KMS-11 (cell line): Measurements from ENCODE around the gene ZNF91.
A peak's percentile ranks its signal among the peaks of the same experiment; 100 is the strongest.
"Not testable (repeated sequence)": the region's sequence is repeated elsewhere in the genome, so short reads cannot be mapped to it uniquely, and the experiment has no call there.

Experiments used
- H2AFZ ChIP-seq: fragments of 200-600 bp; sonication (generic); 2 replicates; pipeline ENCODE4 v1.6.1; 2016; ENCODE audit warnings: antibody characterized with exemption, mixed run types, low read depth
- H3K27ac ChIP-seq: fragments of 200-600 bp; sonication (generic); 2 replicates; pipeline ENCODE4 v1.6.1; 2016; ENCODE audit warnings: mild to moderate bottlenecking, mixed run types
- H3K27me3 ChIP-seq: fragments of 200-600 bp; sonication (generic); 2 replicates; pipeline ENCODE4 v1.6.1; 2017; ENCODE audit warnings: mild to moderate bottlenecking, low read depth, mixed run types, moderate library complexity; ENCODE audit not compliant: insufficient read depth
- H3K36me3 ChIP-seq: fragments of 200-600 bp; sonication (generic); 2 replicates; pipeline ENCODE4 v1.6.1; 2017; ENCODE audit warnings: mild to moderate bottlenecking, mixed run types; ENCODE audit not compliant: insufficient read depth
- H3K4me1 ChIP-seq: fragments of 200-600 bp; sonication (generic); 2 replicates; pipeline ENCODE4 v1.6.1; 2016; ENCODE audit warnings: mild to moderate bottlenecking, low read depth, mixed run types; ENCODE audit not compliant: poor library complexity, severe bottlenecking
- H3K4me2 ChIP-seq: fragments of 200-600 bp; sonication (generic); 2 replicates; pipeline ENCODE4 v1.7.0; 2016; ENCODE audit warnings: mild to moderate bottlenecking, mixed run types
- H3K4me3 ChIP-seq: fragments of 200-600 bp; sonication (generic); IDR thresholded peaks from 2 replicates; pipeline ENCODE4 v1.6.1; 2017; ENCODE audit warnings: low read depth, low read length, mixed read lengths; ENCODE audit not compliant: insufficient read depth
- H3K79me2 ChIP-seq: fragments of 200-600 bp; sonication (generic); 2 replicates; pipeline ENCODE4 v1.6.1; 2016; ENCODE audit warnings: low read depth, mixed run types; ENCODE audit not compliant: insufficient read depth
- H3K9ac ChIP-seq: fragments of 200-600 bp; sonication (generic); 2 replicates; pipeline ENCODE4 v1.6.1; 2016; ENCODE audit warnings: mild to moderate bottlenecking, mixed run types
- H4K20me1 ChIP-seq: fragments of 200-600 bp; sonication (generic); 2 replicates; pipeline ENCODE4 v1.6.1; 2016; ENCODE audit warnings: mild to moderate bottlenecking, mixed run types; ENCODE audit not compliant: insufficient read depth
- TF ChIP-seq, protein P1 (sequence below): fragments of 200-600 bp; sonication (generic); conservative IDR thresholded peaks from 2 replicates; pipeline ENCODE4 v1.6.1; 2017; ENCODE audit warnings: low read depth, mild to moderate bottlenecking, antibody characterized with exemption, low read length, moderate library complexity, mixed read lengths

The ZNF91 gene

DNA sequence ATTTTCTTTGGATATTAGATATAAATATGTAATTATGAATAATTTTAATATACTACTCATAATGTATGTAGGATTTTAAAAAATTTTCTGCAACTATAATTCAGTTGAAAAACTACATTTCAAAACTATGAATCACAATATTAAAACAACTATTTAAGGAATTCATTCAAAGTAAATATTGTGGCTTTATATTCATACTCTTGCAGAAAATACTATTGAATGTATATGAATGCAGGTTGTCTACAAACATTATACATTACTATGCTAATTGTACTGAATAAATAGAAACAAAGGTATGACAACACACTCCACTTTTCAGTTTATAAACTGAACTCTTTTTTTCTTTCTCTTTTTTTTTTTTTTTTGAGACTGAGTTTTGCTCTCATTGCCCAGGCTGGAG lies 14.2 kb downstream of the ZNF91 start:
- H2AFZ ChIP-seq = no peak overlapping the region
- no peaks in the 10 kb centered on the region for H3K27me3 ChIP-seq
- TF ChIP-seq, protein P1, sequence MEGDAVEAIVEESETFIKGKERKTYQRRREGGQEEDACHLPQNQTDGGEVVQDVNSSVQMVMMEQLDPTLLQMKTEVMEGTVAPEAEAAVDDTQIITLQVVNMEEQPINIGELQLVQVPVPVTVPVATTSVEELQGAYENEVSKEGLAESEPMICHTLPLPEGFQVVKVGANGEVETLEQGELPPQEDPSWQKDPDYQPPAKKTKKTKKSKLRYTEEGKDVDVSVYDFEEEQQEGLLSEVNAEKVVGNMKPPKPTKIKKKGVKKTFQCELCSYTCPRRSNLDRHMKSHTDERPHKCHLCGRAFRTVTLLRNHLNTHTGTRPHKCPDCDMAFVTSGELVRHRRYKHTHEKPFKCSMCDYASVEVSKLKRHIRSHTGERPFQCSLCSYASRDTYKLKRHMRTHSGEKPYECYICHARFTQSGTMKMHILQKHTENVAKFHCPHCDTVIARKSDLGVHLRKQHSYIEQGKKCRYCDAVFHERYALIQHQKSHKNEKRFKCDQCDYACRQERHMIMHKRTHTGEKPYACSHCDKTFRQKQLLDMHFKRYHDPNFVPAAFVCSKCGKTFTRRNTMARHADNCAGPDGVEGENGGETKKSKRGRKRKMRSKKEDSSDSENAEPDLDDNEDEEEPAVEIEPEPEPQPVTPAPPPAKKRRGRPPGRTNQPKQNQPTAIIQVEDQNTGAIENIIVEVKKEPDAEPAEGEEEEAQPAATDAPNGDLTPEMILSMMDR = no peak
- no peaks in the 10 kb centered on the region for H3K79me2 ChIP-seq
- peaks cover 7% of the 10 kb centered on the region for H3K4me1 ChIP-seq
- no peaks in the 10 kb centered on the region for H3K36me3 ChIP-seq
- H3K9ac ChIP-seq = no peak overlapping the region
- H3K4me2 ChIP-seq = no peak overlapping the region
- H3K4me3 ChIP-seq = no peak overlapping the region
- no peak overlapping the region for H3K27ac ChIP-seq
- H4K20me1 ChIP-seq = no peaks in the 10 kb centered on the region

GRCh38 chr19:23379671-23380070 lies 15.6 kb downstream of the ZNF91 start:
- not testable (repeated sequence) for H3K9ac ChIP-seq, H3K79me2 ChIP-seq, H3K4me3 ChIP-seq, H3K27ac ChIP-seq, H3K4me1 ChIP-seq, H3K36me3 ChIP-seq, H2AFZ ChIP-seq, H4K20me1 ChIP-seq, H3K4me2 ChIP-seq, H3K27me3 ChIP-seq

- TF ChIP-seq, protein P1 = no peak
- Histone ChIP-seq H3K4me2 (0 out of 2 replicates have a peak overlapping the region, but pooled peaks have one; percentile 15), H3K4me3 (no peak overlapping the region), H4K20me1 (no peaks in the 10 kb centered on the region), H2AFZ (no peak overlapping the region), H3K4me1 (peaks cover 7% of the 10 kb centered on the region), H3K9ac (no peak overlapping the region), H3K27ac (no peak overlapping the region), H3K27me3 (no peaks in the 10 kb centered on the region), H3K36me3 (no peaks in the 10 kb centered on the region), H3K79me2 (no peaks in the 10 kb centered on the region)
Observed at GRCh38 chr19:23378948-23379347, 16.3 kb downstream of the ZNF91 start.

- peaks cover 7% of the 10 kb centered on the region for H3K4me1 ChIP-seq
- no peaks in the 10 kb centered on the region for H3K36me3 ChIP-seq
- H3K79me2 ChIP-seq = no peaks in the 10 kb centered on the region
- H3K4me3 ChIP-seq = no peak overlapping the region
- H3K4me2 ChIP-seq = no peak overlapping the region
- TF ChIP-seq, protein P1 = no peak
- no peaks in the 10 kb centered on the region for H3K27me3 ChIP-seq
- no peak overlapping the region for H3K9ac ChIP-seq
- H4K20me1 ChIP-seq = no peaks in the 10 kb centered on the region
- no peak overlapping the region for H2AFZ ChIP-seq
- no peak overlapping the region for H3K27ac ChIP-seq
Observed at GRCh38 chr19:23377276-23377675, 18.0 kb downstream of the ZNF91 start.

GRCh38 chr19:23366437-23366836 lies 28.8 kb downstream of the ZNF91 start:
- no peaks in the 10 kb centered on the region for H3K36me3 ChIP-seq
- no peaks in the 10 kb centered on the region for H3K4me1 ChIP-seq
- no peak overlapping the region for H3K27ac ChIP-seq
- no peak overlapping the region for H3K4me2 ChIP-seq
- H2AFZ ChIP-seq = no peak overlapping the region
- H3K9ac ChIP-seq = no peak overlapping the region
- no peaks in the 10 kb centered on the region for H4K20me1 ChIP-seq
- TF ChIP-seq, protein P1 = no peak
- H3K79me2 ChIP-seq = no peaks in the 10 kb centered on the region
- H3K27me3 ChIP-seq = no peaks in the 10 kb centered on the region
- no peak overlapping the region for H3K4me3 ChIP-seq

GRCh38 chr19:23366031-23366430 lies 29.2 kb downstream of the ZNF91 start:
- H3K4me2 ChIP-seq, H4K20me1 ChIP-seq, H3K79me2 ChIP-seq, H3K4me3 ChIP-seq, H3K36me3 ChIP-seq, H3K27me3 ChIP-seq, H2AFZ ChIP-seq, H3K4me1 ChIP-seq, H3K27ac ChIP-seq, H3K9ac ChIP-seq: not testable (repeated sequence)
